ENCODE results near the gene ARGLU1. TPM values are rescaled to one million over a fixed set of nuclear protein-coding genes. Genes with fewer than 3 reads are reported as not detected.

ARGLU1 gene
- total and polyA plus RNA-seq, 2 experiments from 2014 or later: 108 to 166 TPM

DNA sequence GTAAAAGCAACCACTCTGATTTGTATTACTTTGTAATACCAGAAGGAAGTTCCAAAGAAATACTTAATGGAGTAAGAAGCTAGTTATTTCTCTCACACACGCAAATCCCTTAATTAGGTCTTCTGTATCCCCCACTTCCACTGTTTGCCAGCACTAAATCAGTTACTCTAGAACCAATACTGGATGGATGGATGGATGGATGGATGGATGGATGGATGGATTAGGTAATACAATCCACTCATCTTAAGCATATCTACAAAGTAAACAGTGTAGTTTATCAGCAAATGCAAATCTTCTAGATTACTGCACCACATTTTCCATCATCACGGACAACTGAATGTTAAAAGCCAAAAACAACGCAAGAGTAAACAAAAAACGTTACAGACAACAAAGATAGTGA, 27.3 kb downstream of the ARGLU1 start:
- Histone ChIP-seq H4K20me1 (replicated peaks; ENCODE audit: insufficient read depth) (peaks cover 20% of the 10 kb centered on the region; the same call in 1 of the 2 replicates), H3K36me3 (ENCODE audit: insufficient read depth) (peaks cover 19% of the 10 kb centered on the region; the same call in 1 of the 2 replicates), H3F3A (replicated peaks; ENCODE audit: low read depth) (no peaks in the 10 kb centered on the region), H3K27me3 (ENCODE audit: insufficient read depth) (no peaks in the 10 kb centered on the region), H3K9me2 (ENCODE audit: insufficient read depth) (no peaks in the 10 kb centered on the region), H3K4me3 (no peak overlapping the region), H3K4me2 (no peak overlapping the region), H2AFZ (no peak overlapping the region), H3K79me2 (replicated peaks; ENCODE audit: insufficient read depth) (peaks cover 19% of the 10 kb centered on the region), H3K27ac (ENCODE audit: low read depth) (no peak overlapping the region), H3K4me1 (ENCODE audit: insufficient read depth) (peaks cover 15% of the 10 kb centered on the region)
- H3K36me3 Mint-ChIP-seq (ENCODE audit: low read depth): peaks cover 28% of the 10 kb centered on the region; the same call in 2 of the 3 replicates
- no peaks in the 10 kb centered on the region for H3K9me3 Mint-ChIP-seq
- TF ChIP-seq POLR2AphosphoS5 (IDR thresholded peaks at IDR 0.05; ENCODE audit: low read depth) (no peak), CTCF (conservative IDR thresholded peaks at IDR 0.05; ENCODE audit: low read depth in 2 of 2) (no peak), EZH2 (IDR thresholded peaks at IDR 0.05; ENCODE audit: low read depth, unreplicated experiment) (no peak), ZNF331 (CRISPR knock-in tag; IDR thresholded peaks at IDR 0.05; ENCODE audit: low read depth) (no peak), STAT1 (IDR thresholded peaks at IDR 0.05; ENCODE audit: unreplicated experiment) (no peak), REST (IDR thresholded peaks at IDR 0.05; ENCODE audit: unreplicated experiment) (no peak), ZNF114 (CRISPR knock-in tag; IDR thresholded peaks at IDR 0.05) (no peak)
- TF ChIP-seq, protein P1, sequence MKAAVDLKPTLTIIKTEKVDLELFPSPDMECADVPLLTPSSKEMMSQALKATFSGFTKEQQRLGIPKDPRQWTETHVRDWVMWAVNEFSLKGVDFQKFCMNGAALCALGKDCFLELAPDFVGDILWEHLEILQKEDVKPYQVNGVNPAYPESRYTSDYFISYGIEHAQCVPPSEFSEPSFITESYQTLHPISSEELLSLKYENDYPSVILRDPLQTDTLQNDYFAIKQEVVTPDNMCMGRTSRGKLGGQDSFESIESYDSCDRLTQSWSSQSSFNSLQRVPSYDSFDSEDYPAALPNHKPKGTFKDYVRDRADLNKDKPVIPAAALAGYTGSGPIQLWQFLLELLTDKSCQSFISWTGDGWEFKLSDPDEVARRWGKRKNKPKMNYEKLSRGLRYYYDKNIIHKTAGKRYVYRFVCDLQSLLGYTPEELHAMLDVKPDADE (IDR thresholded peaks at IDR 0.05): no peak
- TF ChIP-seq, protein P2, sequence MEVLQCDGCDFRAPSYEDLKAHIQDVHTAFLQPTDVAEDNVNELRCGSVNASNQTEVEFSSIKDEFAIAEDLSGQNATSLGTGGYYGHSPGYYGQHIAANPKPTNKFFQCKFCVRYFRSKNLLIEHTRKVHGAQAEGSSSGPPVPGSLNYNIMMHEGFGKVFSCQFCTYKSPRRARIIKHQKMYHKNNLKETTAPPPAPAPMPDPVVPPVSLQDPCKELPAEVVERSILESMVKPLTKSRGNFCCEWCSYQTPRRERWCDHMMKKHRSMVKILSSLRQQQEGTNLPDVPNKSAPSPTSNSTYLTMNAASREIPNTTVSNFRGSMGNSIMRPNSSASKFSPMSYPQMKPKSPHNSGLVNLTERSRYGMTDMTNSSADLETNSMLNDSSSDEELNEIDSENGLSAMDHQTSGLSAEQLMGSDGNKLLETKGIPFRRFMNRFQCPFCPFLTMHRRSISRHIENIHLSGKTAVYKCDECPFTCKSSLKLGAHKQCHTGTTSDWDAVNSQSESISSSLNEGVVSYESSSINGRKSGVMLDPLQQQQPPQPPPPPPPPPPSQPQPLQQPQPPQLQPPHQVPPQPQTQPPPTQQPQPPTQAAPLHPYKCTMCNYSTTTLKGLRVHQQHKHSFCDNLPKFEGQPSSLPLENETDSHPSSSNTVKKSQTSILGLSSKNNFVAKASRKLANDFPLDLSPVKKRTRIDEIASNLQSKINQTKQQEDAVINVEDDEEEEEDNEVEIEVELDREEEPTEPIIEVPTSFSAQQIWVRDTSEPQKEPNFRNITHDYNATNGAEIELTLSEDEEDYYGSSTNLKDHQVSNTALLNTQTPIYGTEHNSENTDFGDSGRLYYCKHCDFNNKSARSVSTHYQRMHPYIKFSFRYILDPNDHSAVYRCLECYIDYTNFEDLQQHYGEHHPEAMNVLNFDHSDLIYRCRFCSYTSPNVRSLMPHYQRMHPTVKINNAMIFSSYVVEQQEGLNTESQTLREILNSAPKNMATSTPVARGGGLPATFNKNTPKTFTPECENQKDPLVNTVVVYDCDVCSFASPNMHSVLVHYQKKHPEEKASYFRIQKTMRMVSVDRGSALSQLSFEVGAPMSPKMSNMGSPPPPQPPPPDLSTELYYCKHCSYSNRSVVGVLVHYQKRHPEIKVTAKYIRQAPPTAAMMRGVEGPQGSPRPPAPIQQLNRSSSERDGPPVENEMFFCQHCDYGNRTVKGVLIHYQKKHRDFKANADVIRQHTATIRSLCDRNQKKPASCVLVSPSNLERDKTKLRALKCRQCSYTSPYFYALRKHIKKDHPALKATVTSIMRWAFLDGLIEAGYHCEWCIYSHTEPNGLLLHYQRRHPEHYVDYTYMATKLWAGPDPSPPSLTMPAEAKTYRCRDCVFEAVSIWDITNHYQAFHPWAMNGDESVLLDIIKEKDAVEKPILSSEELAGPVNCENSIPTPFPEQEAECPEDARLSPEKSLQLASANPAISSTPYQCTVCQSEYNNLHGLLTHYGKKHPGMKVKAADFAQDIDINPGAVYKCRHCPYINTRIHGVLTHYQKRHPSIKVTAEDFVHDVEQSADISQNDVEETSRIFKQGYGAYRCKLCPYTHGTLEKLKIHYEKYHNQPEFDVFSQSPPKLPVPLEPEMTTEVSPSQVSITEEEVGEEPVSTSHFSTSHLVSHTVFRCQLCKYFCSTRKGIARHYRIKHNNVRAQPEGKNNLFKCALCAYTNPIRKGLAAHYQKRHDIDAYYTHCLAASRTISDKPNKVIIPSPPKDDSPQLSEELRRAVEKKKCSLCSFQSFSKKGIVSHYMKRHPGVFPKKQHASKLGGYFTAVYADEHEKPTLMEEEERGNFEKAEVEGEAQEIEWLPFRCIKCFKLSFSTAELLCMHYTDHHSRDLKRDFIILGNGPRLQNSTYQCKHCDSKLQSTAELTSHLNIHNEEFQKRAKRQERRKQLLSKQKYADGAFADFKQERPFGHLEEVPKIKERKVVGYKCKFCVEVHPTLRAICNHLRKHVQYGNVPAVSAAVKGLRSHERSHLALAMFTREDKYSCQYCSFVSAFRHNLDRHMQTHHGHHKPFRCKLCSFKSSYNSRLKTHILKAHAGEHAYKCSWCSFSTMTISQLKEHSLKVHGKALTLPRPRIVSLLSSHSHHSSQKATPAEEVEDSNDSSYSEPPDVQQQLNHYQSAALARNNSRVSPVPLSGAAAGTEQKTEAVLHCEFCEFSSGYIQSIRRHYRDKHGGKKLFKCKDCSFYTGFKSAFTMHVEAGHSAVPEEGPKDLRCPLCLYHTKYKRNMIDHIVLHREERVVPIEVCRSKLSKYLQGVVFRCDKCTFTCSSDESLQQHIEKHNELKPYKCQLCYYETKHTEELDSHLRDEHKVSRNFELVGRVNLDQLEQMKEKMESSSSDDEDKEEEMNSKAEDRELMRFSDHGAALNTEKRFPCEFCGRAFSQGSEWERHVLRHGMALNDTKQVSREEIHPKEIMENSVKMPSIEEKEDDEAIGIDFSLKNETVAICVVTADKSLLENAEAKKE (CRISPR knock-in tag; IDR thresholded peaks at IDR 0.05): no peak
- ATAC-seq: no peak
- DNase-seq (ENCODE audit: low spot score): no peak
- no peak overlapping the region for H3K4me3 Mint-ChIP-seq
- H3K27me3 Mint-ChIP-seq (ENCODE audit: insufficient read depth, low read depth, poor library complexity): peaks cover 6% of the 10 kb centered on the region
- peaks cover 13% of the 10 kb centered on the region for H3K4me1 Mint-ChIP-seq
- H3K27ac Mint-ChIP-seq: no peak overlapping the region

All from GM23338 (cell line).